Endometrial microvascular endothelial cells (primary cell): ENCODE results near the gene PPP1CC. TPM values are rescaled to one million over a fixed set of nuclear protein-coding genes. Genes with fewer than 3 reads are reported as not detected.

Source experiments
- in situ Hi-C: cut with HindIII; loops from 2 replicates; pipeline ENCODE4 v1.10.0; 2017; ENCODE audit warnings: low sequenced_read_pairs, low pct_unique_long_range_greater_than_20kb; ENCODE audit errors: inconsistent ontology term
- total RNA-seq: library from RNA; depleted of rRNA; stranded (reverse); fragments of >200 nt; gene quantifications from one replicate; pipeline ENCODE4 v1.2.3, GENCODE V29; 2015; ENCODE audit errors: inconsistent ontology term

Gene PPP1CC
- total RNA-seq, 1 donor from 2014 or later, result 203 TPM

- in situ Hi-C loops, result no loop called here
These were observed 72.5 kb downstream of the PPP1CC start for GRCh38 chr12:110670161-110670701.

Other genes starting within 250 kb of the PPP1CC start
- 134 TPM for gene VPS29, start 240.8 kb downstream of the PPP1CC start, total RNA-seq
- gene RAD9B, start 240.6 kb downstream of the PPP1CC start, total RNA-seq, result 0.19 TPM
- 11.3 TPM for gene PPTC7, start 159.6 kb downstream of the PPP1CC start, total RNA-seq
- gene TCTN1, start 128.8 kb downstream of the PPP1CC start, total RNA-seq, result 19.3 TPM
- gene HVCN1, start 53.8 kb downstream of the PPP1CC start, total RNA-seq, result 9.2 TPM
- not detected for gene CCDC63, start 104.1 kb upstream of the PPP1CC start, total RNA-seq
- not detected for gene MYL2, start 177.7 kb upstream of the PPP1CC start, total RNA-seq